Left ventricle myocardium inferior (tissue), 1 donor: ENCODE data around the gene SLC10A7. TPM values are rescaled to one million over a fixed set of nuclear protein-coding genes. Genes with fewer than 3 reads are reported as not detected.

Source experiments
- DNase-seq: peaks from one replicate; pipeline ENCODE4 v3.0.0-alpha.2; 2020
- H3K27ac ChIP-seq: fragments of 200-600 bp; replicated peaks from 2 replicates; pipeline ENCODE4 v1.8.0; 2021
- H3K27me3 ChIP-seq: fragments of 200-600 bp; 2 replicates; pipeline ENCODE4 v1.8.0; 2021; ENCODE audit warnings: low read depth
- H3K36me3 ChIP-seq: fragments of 200-600 bp; 2 replicates; pipeline ENCODE4 v1.8.0; 2021
- H3K4me1 ChIP-seq: fragments of 200-600 bp; 2 replicates; pipeline ENCODE4 v1.8.0; 2021
- H3K4me3 ChIP-seq: fragments of 200-600 bp; 2 replicates; pipeline ENCODE4 v1.8.0; 2021; ENCODE audit warnings: mild to moderate bottlenecking, moderate library complexity
- H3K9me3 ChIP-seq: fragments of 200-600 bp; replicated peaks from 2 replicates; pipeline ENCODE4 v1.8.0; 2021
- intact Hi-C: fragments of 100-400 bp; cut with micrococcal nuclease; formaldehyde crosslinking; loops from one replicate; pipeline ENCODE4 v1.11.0; 2022
- total RNA-seq: library from RNA; stranded (reverse); fragmentation: NEBNext Ultra II Directional; extraction: Animal tissue kit (Norgen Biotek cat#: 25700); gene quantifications from one replicate; pipeline ENCODE4 v1.2.1, GENCODE V29; 2021
- TF ChIP-seq, protein P1 (sequence below): fragments of 200-600 bp; IDR thresholded peaks from 2 replicates; pipeline ENCODE4 v1.8.0; 2021; ENCODE audit warnings: antibody characterized with exemption, mild to moderate bottlenecking, borderline replicate concordance
- donor health status: DM: no; HTN: yes; CAD: no; lungs with severe emphysema.

The SLC10A7 gene
- total RNA-seq, 1 donor from 2014 or later, result 4.3 TPM

- TF ChIP-seq, protein P1, sequence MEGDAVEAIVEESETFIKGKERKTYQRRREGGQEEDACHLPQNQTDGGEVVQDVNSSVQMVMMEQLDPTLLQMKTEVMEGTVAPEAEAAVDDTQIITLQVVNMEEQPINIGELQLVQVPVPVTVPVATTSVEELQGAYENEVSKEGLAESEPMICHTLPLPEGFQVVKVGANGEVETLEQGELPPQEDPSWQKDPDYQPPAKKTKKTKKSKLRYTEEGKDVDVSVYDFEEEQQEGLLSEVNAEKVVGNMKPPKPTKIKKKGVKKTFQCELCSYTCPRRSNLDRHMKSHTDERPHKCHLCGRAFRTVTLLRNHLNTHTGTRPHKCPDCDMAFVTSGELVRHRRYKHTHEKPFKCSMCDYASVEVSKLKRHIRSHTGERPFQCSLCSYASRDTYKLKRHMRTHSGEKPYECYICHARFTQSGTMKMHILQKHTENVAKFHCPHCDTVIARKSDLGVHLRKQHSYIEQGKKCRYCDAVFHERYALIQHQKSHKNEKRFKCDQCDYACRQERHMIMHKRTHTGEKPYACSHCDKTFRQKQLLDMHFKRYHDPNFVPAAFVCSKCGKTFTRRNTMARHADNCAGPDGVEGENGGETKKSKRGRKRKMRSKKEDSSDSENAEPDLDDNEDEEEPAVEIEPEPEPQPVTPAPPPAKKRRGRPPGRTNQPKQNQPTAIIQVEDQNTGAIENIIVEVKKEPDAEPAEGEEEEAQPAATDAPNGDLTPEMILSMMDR, result no peak
- H3K9me3 ChIP-seq, result no peaks in the 10 kb centered on the region
- peaks cover 16% of the 10 kb centered on the region for H3K4me1 ChIP-seq
- no peak for DNase-seq
- peak overlapping the region; percentile 9 for H3K27ac ChIP-seq
- H3K4me3 ChIP-seq, result no peak overlapping the region
- intact Hi-C loops, result loop anchor here (10.0 kb wide), 1 partner anchor 240 kb away; no protein-coding TSS in a partner anchor
- H3K36me3 ChIP-seq, result no peaks in the 10 kb centered on the region
- H3K27me3 ChIP-seq, result no peaks in the 10 kb centered on the region
These were observed 186.8 kb downstream of the SLC10A7 start for GRCh38 chr4:146334862-146335449.

- Histone ChIP-seq H3K27me3 (no peaks in the 10 kb centered on the region), H3K4me1 (peaks cover 16% of the 10 kb centered on the region), H3K9me3 (peaks cover 3% of the 10 kb centered on the region), H3K4me3 (no peak overlapping the region), H3K36me3 (no peaks in the 10 kb centered on the region), H3K27ac (no peak overlapping the region)
- no peak for DNase-seq
- intact Hi-C loops, result loop anchor here (10.0 kb wide), 1 partner anchor 239 kb away; no protein-coding TSS in a partner anchor
- TF ChIP-seq, protein P1, result no peak
These were observed 187.9 kb downstream of the SLC10A7 start for GRCh38 chr4:146333895-146334262.

DNA sequence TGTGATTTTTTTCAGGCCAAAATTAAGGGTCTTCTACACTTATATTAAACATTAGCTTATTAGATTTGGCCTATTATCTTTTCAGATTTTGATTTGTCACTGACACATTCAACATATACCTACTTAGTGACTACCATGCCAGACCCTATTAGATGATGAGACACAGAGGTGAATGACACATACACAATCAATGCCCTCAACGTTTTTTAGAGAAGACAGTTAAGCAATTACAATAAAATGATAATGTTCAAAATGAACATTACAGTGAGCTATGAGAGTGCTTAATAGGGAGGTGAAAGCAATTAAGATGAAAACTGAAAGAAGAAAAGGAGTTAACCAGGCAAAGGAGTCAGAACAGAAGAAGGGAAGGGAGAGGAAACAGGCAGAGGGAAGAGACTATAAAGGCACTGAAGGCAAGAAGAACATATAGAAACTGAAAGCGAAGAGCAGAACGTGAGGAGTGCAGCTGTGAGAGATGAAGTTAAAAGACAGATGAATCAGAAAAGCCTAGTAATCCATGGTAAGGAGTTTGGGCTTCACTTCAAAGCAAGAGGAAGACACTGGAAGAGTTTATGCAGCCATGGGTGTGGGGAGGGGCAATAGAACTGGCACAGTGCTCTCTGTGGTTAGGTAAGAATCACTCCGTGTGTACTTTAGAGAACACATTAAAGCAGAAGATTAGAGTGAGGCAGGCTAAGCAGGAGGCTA, 188.4 kb downstream of the SLC10A7 start:
- peaks cover 16% of the 10 kb centered on the region for H3K4me1 ChIP-seq
- no peak for DNase-seq
- peaks cover 6% of the 10 kb centered on the region for H3K9me3 ChIP-seq
- H3K27ac ChIP-seq, result no peak overlapping the region
- H3K4me3 ChIP-seq, result no peak overlapping the region
- H3K27me3 ChIP-seq, result no peaks in the 10 kb centered on the region
- TF ChIP-seq, protein P1, result no peak
- H3K36me3 ChIP-seq, result no peaks in the 10 kb centered on the region
- intact Hi-C loops, result loop anchor here (10.0 kb wide), 1 partner anchor 239 kb away; no protein-coding TSS in a partner anchor

DNA sequence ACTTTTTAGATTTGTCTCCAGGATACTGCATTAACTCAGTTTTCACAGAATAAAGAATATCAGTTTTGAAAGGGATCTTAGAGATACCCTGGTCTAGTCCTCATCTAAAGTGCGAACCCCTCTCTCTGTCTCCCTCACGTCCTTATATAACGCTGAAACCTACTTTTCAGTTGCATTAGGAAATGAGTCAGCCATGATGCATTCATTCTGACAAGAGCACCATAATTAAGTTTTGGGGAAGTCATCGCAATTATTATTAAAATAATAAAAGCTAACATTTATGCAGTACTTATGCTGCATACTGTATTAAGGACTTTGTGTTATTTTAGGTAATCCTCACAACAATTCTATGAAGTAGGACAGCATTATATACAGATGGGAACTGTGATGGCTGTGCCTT, 191.3 kb downstream of the SLC10A7 start:
- H3K27ac ChIP-seq, result no peak overlapping the region

GRCh38 chr4:146329050-146329716, 192.6 kb downstream of the SLC10A7 start:
- Histone ChIP-seq H3K4me3 (no peak overlapping the region), H3K4me1 (no peaks in the 10 kb centered on the region), H3K9me3 (peaks cover 6% of the 10 kb centered on the region), H3K27me3 (no peaks in the 10 kb centered on the region), H3K36me3 (peaks cover 5% of the 10 kb centered on the region), H3K27ac (no peak overlapping the region)
- TF ChIP-seq, protein P1, result no peak
- intact Hi-C loops, result no loop called here
- DNase-seq, result no peak

More for the DNA sequence above, 191.3 kb downstream of the SLC10A7 start:
- peaks cover 6% of the 10 kb centered on the region for H3K9me3 ChIP-seq
- no peaks in the 10 kb centered on the region for H3K27me3 ChIP-seq
- TF ChIP-seq, protein P1, result no peak
- DNase-seq, result no peak
- H3K4me1 ChIP-seq, result peaks cover 5% of the 10 kb centered on the region
- intact Hi-C loops, result loop anchor here (10.0 kb wide), 1 partner anchor 236 kb away; no protein-coding TSS in a partner anchor
- H3K4me3 ChIP-seq, result no peak overlapping the region
- H3K36me3 ChIP-seq, result no peaks in the 10 kb centered on the region
